HCT116 (cell line): ENCODE data around the gene HSD17B3. TPM values are rescaled to one million over a fixed set of nuclear protein-coding genes. Genes with fewer than 3 reads are reported as not detected.

ENCODE experiments used
- ATAC-seq: fragments of 200-7000 bp; cut with Tn5 transposase; 2 replicates; pipeline ENCODE4 v1.9.1; 2020; ENCODE audit warnings: mild to moderate bottlenecking, moderate library complexity
- BruUV-seq: library from RNA; stranded (reverse); fragments of 400-500 nt; replicated peaks from 2 replicates; lab custom pipeline; 2021; lab: Mats Ljungman, UMichigan
- CTCF ChIA-PET: fragments of 300-600 bp; sonication (Branson Sonifier 250); formaldehyde crosslinking; loops from one replicate; lab custom pipeline; 2021; ENCODE audit warnings: antibody characterized with exemption; lab: Charles Lee
- POLR2A ChIA-PET: fragments of 300-600, 350-600 bp; sonication (Branson Sonifier 250); formaldehyde crosslinking; loops from one replicate; lab custom pipeline; 2021; ENCODE audit warnings: antibody characterized with exemption; lab: Charles Lee
- RAD21 ChIA-PET, 2 experiments: fragments of 300-600 bp; sonication (Branson Sonifier 250); formaldehyde crosslinking; loops; one replicate each; lab custom pipeline; 2023; ENCODE audit warnings: low total read pairs in 2 of 2; ENCODE audit not compliant: uncharacterized antibody in 2 of 2, unreplicated experiment in 2 of 2, low non-redundant PET in 1 of 2; lab: Charles Lee
- DNase-seq: peaks from one replicate; pipeline ENCODE4 v3.0.0-alpha.2; 2010; ENCODE audit warnings: low read depth, low spot score
- H2AFZ ChIP-seq: fragments of 200-600 bp; shearing (Covaris generic), sonication (generic); 2 replicates; pipeline ENCODE4 v1.6.1; 2017; ENCODE audit warnings: low read depth, mixed run types, mixed read lengths, antibody characterized with exemption, low read length; ENCODE audit not compliant: poor library complexity, severe bottlenecking
- H3K27ac ChIP-seq: 2 replicates; pipeline ENCODE4 v1.5.1; 2012; ENCODE audit warnings: low read depth, low read length
- H3K27me3 ChIP-seq: fragments of 200-600 bp; sonication (generic); 2 replicates; pipeline ENCODE4 v1.6.1; 2016; ENCODE audit warnings: mixed run types, low read length, mixed read lengths; ENCODE audit not compliant: insufficient read depth
- H3K36me3 ChIP-seq, 2 experiments: fragments of 200-500 bp in 1 of 2; fragments of 200-600 bp in 1 of 2; sonication (Bioruptor generic) in 1 of 2; sonication (generic) in 1 of 2; 2 replicates each; pipeline versions ENCODE4 v1.5.1 to v1.6.1; 2014 to 2016; ENCODE audit warnings: low read length in 2 of 2, inconsistent platforms in 1 of 2, mixed read lengths in 1 of 2, mixed run types in 1 of 2; ENCODE audit not compliant: insufficient read depth in 2 of 2, control insufficient read depth in 1 of 2
- H3K4me1 ChIP-seq, 2 experiments: fragments of 200-600 bp in 1 of 2; sonication (generic) in 1 of 2; 2 replicates each; pipeline versions ENCODE4 v1.5.1 to v1.6.1; 2012 to 2017; ENCODE audit warnings: low read length in 2 of 2, inconsistent platforms in 1 of 2, mild to moderate bottlenecking in 1 of 2, mixed read lengths in 1 of 2, mixed run types in 1 of 2, moderate library complexity in 1 of 2; ENCODE audit not compliant: insufficient read depth in 2 of 2, control insufficient read depth in 1 of 2
- H3K4me2 ChIP-seq: fragments of 200-600 bp; sonication (generic); 2 replicates; pipeline ENCODE4 v1.6.1; 2017; ENCODE audit warnings: mixed run types, low read length, mixed read lengths
- H3K4me3 ChIP-seq, 2 experiments: fragments of 200-600 bp in 1 of 2; sonication (generic) in 1 of 2; replicated peaks in 1 of 2; 2 replicates each; pipeline ENCODE4 v1.5.1; 2011 to 2016; ENCODE audit warnings: low read length in 2 of 2, control low read depth in 1 of 2, low read depth in 1 of 2, mild to moderate bottlenecking in 1 of 2, mixed read lengths in 1 of 2, mixed run types in 1 of 2
- H3K79me2 ChIP-seq: fragments of 200-600 bp; sonication (generic); 2 replicates; pipeline ENCODE4 v1.6.1; 2017; ENCODE audit warnings: mild to moderate bottlenecking, mixed run types, low read length, moderate library complexity, mixed read lengths; ENCODE audit not compliant: insufficient read depth
- H3K9ac ChIP-seq: fragments of 200-600 bp; sonication (generic); 2 replicates; pipeline ENCODE4 v1.6.1; 2016; ENCODE audit warnings: low read length, mixed read lengths
- H3K9me2 ChIP-seq: fragments of 200-600 bp; sonication (generic), shearing (Covaris generic); 2 replicates; pipeline ENCODE4 v1.6.1; 2017; ENCODE audit warnings: mixed run types, mild to moderate bottlenecking, moderate library complexity; ENCODE audit not compliant: insufficient read depth
- H3K9me3 ChIP-seq, 2 experiments: fragments of 200-500 bp in 1 of 2; fragments of 200-600 bp in 1 of 2; sonication (Bioruptor generic) in 1 of 2; sonication (generic) in 1 of 2; 2 replicates each; pipeline ENCODE4 v1.6.1; 2014 to 2017; ENCODE audit warnings: low read length in 2 of 2, mixed read lengths in 2 of 2, inconsistent platforms in 1 of 2, low read depth in 1 of 2, mild to moderate bottlenecking in 1 of 2, mixed run types in 1 of 2, moderate library complexity in 1 of 2; ENCODE audit not compliant: control insufficient read depth in 1 of 2, insufficient read depth in 1 of 2
- H4K20me1 ChIP-seq: fragments of 200-600 bp; sonication (generic), shearing (Covaris generic); 2 replicates; pipeline ENCODE4 v1.6.1; 2017; ENCODE audit warnings: mixed run types, mild to moderate bottlenecking, moderate library complexity; ENCODE audit not compliant: insufficient read depth
- CBX3 ChIP-seq: IDR thresholded peaks from 2 replicates; pipeline ENCODE4 v1.6.1; 2012; ENCODE audit warnings: low read depth
- CEBPB ChIP-seq: IDR thresholded peaks from 2 replicates; pipeline ENCODE4 v1.6.1; 2012; ENCODE audit warnings: low read depth
- CTCF ChIP-seq, 3 experiments: fragments of 200-600 bp in 1 of 3; sonication (generic) in 1 of 3; IDR thresholded peaks in 2 of 3; conservative IDR thresholded peaks in 1 of 3; 2 replicates each; pipeline ENCODE4 v1.5.1; 2012 to 2017; ENCODE audit warnings: low read depth in 2 of 3, low read length in 2 of 3, antibody characterized with exemption in 1 of 3, borderline replicate concordance in 1 of 3, control low read depth in 1 of 3, mild to moderate bottlenecking in 1 of 3, mixed read lengths in 1 of 3, mixed run types in 1 of 3, moderate library complexity in 1 of 3; ENCODE audit not compliant: insufficient read depth in 1 of 3
- EGR1 ChIP-seq: IDR thresholded peaks from 2 replicates; pipeline ENCODE4 v1.6.1; 2012; ENCODE audit warnings: low read depth
- EZH2 ChIP-seq: fragments of 200-600 bp; sonication (generic); IDR thresholded peaks from 2 replicates; pipeline ENCODE4 v1.6.1; 2017; ENCODE audit warnings: antibody characterized with exemption, mixed run types
- POLR2A ChIP-seq: IDR thresholded peaks from 2 replicates; pipeline ENCODE4 v1.7.0; 2011; ENCODE audit warnings: borderline replicate concordance; ENCODE audit not compliant: insufficient read depth, insufficient read length; ENCODE audit errors: extremely low read depth
- RAD21 ChIP-seq: IDR thresholded peaks from 2 replicates; pipeline ENCODE4 v1.6.1; 2012; ENCODE audit warnings: low read depth, mild to moderate bottlenecking
- TCF7L2 ChIP-seq: IDR thresholded peaks from 2 replicates; pipeline ENCODE4 v1.7.0; 2011; ENCODE audit warnings: borderline replicate concordance, inconsistent platforms; ENCODE audit not compliant: insufficient read depth, insufficient read length; ENCODE audit errors: extremely low read depth
- ZFX ChIP-seq: fragments of 450-650 bp; IDR thresholded peaks from 2 replicates; pipeline ENCODE4 v1.6.1; 2017
- intact Hi-C: fragments of 100-400 bp; cut with micrococcal nuclease; formaldehyde crosslinking; loops from 2 replicates; pipeline ENCODE4 v1.10.0; 2022
- total RNA-seq: library from RNA; stranded (reverse); gene quantifications from one replicate; pipeline ENCODE4 v1.2.1, GENCODE V29; 2021; ENCODE audit not compliant: unreplicated experiment

The HSD17B3 gene
- total RNA-seq, 1 experiment from 2014 or later, result 0.37 TPM

- BruUV-seq, result no TSS peak
- Histone ChIP-seq H3K9me3 (no peaks in the 10 kb centered on the region), H3K9me2 (no peaks in the 10 kb centered on the region), H3K79me2 (no peaks in the 10 kb centered on the region), H2AFZ (no peak overlapping the region), H3K36me3 (no peaks in the 10 kb centered on the region), H3K4me1 (no peaks in the 10 kb centered on the region), H4K20me1 (no peaks in the 10 kb centered on the region), H3K4me3 (no peak overlapping the region), H3K4me2 (no peak overlapping the region), H3K9ac (no peak overlapping the region), H3K27ac (no peak overlapping the region), H3K27me3 (0 out of 2 replicates have a peak, but pooled peaks cover 2% of the 10 kb centered on the region)
- ChIA-PET POLR2A (no interaction called here), CTCF (no interaction called here), RAD21 (no interaction called here)
- ATAC-seq (peak; percentile 30; the same call in 1 of the 2 replicates), DNase-seq (no peak)
- TF ChIP-seq RAD21 (no peak), CTCF (IDR thresholded peaks at IDR 0.05 in 2 of 3, conservative IDR thresholded peaks at IDR 0.05 in 1 of 3; ENCODE audit: borderline replicate concordance in 1 of 3, insufficient read depth in 1 of 3, low read depth in 2 of 3, low read length in 2 of 3) (peak in 1 of 3 experiments; percentile 28; a peak in 2 of 6 replicates)
- intact Hi-C loops, result no loop called here
These were observed 72.0 kb downstream of the HSD17B3 start for GRCh38 chr9:96230002-96230401.

DNA sequence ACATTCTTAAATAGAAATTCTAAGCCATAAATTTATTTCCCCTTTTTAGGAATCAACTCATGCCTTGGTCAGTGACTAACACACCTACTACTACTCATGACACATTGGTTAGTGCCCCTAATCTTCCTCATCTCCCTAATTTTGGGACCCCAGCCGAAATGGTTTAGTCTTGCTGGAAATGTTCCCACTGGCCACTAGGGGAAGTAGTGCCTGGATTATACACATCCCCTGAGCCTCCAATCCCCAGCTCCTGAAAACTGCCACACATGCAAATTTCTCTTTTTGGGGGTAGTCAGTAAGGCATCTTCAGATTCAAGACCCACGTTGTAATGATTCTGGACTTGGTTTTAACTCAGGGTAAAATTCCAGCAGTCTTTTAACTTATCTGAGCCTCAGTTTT, 79.8 kb downstream of the HSD17B3 start:
- H3K79me2 ChIP-seq, result no peaks in the 10 kb centered on the region
- BruUV-seq, result no TSS peak
- no peaks in the 10 kb centered on the region for H3K36me3 ChIP-seq
- no peaks in the 10 kb centered on the region for H3K27me3 ChIP-seq
- H3K4me2 ChIP-seq, result no peak overlapping the region
- H3K9me3 ChIP-seq, result no peaks in the 10 kb centered on the region
- H3K9me2 ChIP-seq, result no peaks in the 10 kb centered on the region
- TF ChIP-seq CTCF (IDR thresholded peaks at IDR 0.05 in 2 of 3, conservative IDR thresholded peaks at IDR 0.05 in 1 of 3; ENCODE audit: borderline replicate concordance in 1 of 3, insufficient read depth in 1 of 3, low read depth in 2 of 3, low read length in 2 of 3), result peak; percentile 44 to 72 (median 67); a peak in 5 of 6 replicates
- TF ChIP-seq RAD21, result peak; percentile 59
- no peak for TF ChIP-seq TCF7L2
- TF ChIP-seq EGR1, result no peak
- no peak for TF ChIP-seq POLR2A
- no peak for TF ChIP-seq CEBPB
- TF ChIP-seq CBX3, result no peak
- no peak for TF ChIP-seq EZH2
- TF ChIP-seq ZFX, result no peak
- H2AFZ ChIP-seq, result peak overlapping the region; percentile 32
- ChIA-PET POLR2A (no interaction called here), RAD21 (no interaction called here), CTCF (interaction anchor here (0.7 kb wide), 1 partner anchor 10 kb away, joined by 3 read pairs; no protein-coding TSS in a partner anchor)
- H4K20me1 ChIP-seq, result no peaks in the 10 kb centered on the region
- no peak overlapping the region for H3K4me3 ChIP-seq
- peaks cover 5 to 8% of the 10 kb centered on the region in 2 experiments; a peak in 3 of 4 replicates for H3K4me1 ChIP-seq
- DNase-seq (no peak), ATAC-seq (no peak)
- no peak overlapping the region for H3K27ac ChIP-seq
- intact Hi-C loops, result loop anchor here (1.0 kb wide), 1 partner anchor 95 kb away; no protein-coding TSS in a partner anchor
- no peak overlapping the region for H3K9ac ChIP-seq
